C4-2B (cell line): ENCODE data around the gene MTFR2.
"Not testable (repeated sequence)": the region's sequence is repeated elsewhere in the genome, so short reads cannot be mapped to it uniquely, and the experiment has no call there.

ENCODE experiments used
- H3K27ac ChIP-seq: fragments of 450-650 bp; 2 replicates; pipeline ENCODE4 v1.5.1; 2017
- ZFX ChIP-seq: fragments of 450-650 bp; IDR thresholded peaks from 2 replicates; pipeline ENCODE4 v1.6.1; 2017
- TF ChIP-seq, protein P1 (sequence below): fragments of 450-650 bp; conservative IDR thresholded peaks from 2 replicates; pipeline ENCODE4 v1.5.1; 2017; ENCODE audit warnings: mild to moderate bottlenecking

The MTFR2 gene

DNA sequence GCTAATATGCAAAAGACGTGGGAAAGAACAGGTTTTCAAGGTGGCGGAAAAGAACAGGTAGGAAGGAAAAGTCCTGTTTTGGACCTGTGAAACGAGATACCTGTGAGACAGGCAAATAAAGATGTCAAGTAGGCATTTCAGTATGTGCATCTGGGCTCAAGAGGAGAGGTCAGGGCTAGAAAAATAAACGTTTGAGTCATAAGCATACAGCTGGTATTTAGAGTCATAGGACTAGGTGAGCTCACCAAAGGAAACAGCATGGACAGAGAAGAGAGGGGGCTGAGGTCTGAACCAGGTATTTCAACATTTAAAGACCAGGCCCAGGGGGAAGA is 14.9 kb downstream of the MTFR2 start:
- TF ChIP-seq ZFX: no peak
- TF ChIP-seq, protein P1, sequence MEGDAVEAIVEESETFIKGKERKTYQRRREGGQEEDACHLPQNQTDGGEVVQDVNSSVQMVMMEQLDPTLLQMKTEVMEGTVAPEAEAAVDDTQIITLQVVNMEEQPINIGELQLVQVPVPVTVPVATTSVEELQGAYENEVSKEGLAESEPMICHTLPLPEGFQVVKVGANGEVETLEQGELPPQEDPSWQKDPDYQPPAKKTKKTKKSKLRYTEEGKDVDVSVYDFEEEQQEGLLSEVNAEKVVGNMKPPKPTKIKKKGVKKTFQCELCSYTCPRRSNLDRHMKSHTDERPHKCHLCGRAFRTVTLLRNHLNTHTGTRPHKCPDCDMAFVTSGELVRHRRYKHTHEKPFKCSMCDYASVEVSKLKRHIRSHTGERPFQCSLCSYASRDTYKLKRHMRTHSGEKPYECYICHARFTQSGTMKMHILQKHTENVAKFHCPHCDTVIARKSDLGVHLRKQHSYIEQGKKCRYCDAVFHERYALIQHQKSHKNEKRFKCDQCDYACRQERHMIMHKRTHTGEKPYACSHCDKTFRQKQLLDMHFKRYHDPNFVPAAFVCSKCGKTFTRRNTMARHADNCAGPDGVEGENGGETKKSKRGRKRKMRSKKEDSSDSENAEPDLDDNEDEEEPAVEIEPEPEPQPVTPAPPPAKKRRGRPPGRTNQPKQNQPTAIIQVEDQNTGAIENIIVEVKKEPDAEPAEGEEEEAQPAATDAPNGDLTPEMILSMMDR: no peak
- no peak overlapping the region for H3K27ac ChIP-seq

DNA sequence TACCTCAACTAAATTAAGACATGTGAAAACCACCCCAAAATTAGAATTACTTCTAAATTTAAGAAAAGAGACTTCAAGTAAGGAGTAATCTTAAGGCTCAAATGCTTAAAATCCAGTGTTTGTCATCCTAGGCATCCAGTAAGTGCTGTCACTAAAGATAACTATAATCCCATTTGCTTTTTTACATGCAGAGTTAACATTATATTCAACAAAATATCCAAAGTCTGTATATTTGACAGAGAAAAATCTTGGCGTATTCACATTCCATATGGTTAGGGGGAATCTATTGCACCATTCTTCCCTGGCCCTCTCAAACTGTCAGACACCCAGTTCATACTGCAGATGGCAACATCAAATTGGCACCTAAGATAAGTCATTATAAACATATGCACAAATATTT is 17.4 kb downstream of the MTFR2 start:
- TF ChIP-seq ZFX: no peak
- TF ChIP-seq, protein P1: no peak
- H3K27ac ChIP-seq: no peak overlapping the region

DNA sequence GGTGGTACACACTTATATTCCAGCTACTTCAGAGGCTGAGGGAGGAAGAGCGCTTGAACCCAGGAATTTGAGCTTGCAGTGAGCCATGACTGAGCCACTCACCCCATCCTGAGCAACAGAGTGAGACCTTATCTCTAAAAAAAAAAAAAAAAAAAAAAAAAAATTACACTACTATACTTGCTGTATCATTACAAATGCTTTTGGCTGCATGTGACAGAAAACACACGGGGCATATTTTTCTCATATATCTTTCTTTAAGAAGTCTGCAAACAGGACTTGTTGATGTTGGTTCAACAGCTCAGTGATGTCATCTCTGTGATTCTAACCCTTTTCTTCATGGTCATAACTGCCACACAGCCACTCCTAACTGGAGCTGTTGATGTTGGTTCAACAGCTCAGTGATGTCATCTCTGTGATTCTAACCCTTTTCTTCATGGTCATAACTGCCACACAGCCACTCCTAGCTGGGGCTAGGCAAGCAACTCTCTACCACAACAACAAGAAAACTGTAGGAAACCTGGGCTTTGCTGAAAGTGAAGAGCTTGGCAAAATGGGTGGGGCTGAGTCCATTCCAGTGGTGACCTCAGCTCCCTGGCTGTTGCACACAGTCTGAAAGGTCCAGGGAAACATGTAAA is 19.8 kb downstream of the MTFR2 start:
- TF ChIP-seq, protein P1: no peak
- TF ChIP-seq ZFX: no peak
- H3K27ac ChIP-seq: no peak overlapping the region

DNA sequence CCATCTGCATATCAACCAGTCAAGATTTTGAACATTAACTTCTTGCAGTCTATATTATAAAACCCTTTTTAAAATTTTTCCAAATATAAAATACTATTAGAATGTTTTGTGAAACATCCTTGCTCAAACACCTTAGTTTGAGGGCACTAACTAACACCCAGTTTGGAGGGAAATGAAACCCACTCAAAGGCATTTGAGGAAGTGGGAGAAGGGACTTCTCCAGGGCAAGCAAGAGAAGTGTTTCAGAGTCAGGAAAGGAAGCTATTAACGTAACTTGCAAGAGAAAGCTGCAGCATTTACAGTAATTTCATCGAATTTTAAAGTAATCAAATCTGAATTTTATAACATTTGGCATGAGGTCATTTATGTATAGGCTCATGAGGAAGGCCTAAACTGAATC is 21.3 kb downstream of the MTFR2 start:
- TF ChIP-seq, protein P1: no peak
- TF ChIP-seq ZFX: no peak
- no peak overlapping the region for H3K27ac ChIP-seq

DNA sequence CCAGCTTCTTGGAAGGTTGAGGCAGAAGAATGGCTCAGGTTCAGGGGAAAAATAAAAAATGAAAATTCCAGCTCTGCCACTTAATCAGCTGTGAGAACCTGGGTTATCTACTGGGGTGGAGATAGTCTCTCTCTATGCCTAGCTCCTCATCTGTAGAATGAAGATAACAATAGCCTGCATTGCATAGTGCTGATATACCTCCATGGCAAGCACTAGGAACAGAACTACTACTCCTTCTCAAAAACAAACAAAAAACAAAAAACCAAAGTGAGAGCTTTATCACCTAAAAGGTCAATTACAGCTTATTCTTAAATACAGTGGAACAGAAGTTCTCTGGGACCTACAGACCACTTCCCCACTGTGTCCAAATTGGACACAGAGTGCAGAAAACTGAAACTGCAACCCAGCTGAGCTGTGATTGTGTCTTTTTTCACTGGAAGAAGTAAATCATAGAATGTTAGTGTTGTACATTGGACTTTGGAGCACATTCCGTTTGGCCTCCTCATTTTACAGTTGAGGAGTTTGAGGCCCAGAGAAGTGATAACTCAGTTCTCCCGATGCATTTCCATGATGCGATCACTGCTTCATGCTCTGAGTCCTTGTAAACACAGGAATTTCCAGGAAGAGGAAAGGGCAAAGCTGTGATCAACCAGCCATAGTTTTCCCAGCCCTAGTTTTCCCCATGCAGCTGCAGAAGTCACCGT is 23.3 kb downstream of the MTFR2 start:
- TF ChIP-seq, protein P1: no peak
- TF ChIP-seq ZFX: no peak
- no peak overlapping the region for H3K27ac ChIP-seq

DNA sequence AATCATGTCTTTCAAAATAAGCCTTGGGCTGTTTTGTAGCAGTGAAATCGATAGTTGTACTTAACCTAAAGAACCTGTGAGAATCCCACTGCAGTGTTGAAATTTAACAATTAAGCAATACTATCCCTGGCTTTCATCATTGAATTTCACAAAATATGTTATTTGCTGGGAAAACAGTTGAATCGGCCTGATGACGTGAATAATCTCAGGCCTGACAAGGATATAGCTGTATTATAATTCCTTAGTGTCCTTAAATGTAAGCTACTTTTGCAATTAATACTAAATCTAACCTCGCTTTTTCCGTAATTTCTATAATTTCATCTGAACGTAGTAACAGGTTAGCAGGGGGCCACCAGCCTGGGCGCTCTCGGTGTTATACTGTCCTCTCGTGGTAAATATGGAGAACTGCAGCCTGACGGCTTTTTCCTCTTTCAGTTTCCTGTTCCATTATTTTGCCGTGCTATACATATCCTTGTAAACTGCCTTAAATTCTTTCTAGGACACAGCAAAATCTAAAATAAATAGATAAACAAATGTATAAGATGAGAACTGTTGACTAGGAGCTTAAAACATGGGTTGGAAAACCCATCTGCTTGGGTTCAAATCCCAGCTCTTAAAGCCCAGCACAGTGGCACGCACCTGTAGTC is 24.0 kb downstream of the MTFR2 start:
- TF ChIP-seq, protein P1: peak; percentile 100
- TF ChIP-seq ZFX: no peak
- no peak overlapping the region for H3K27ac ChIP-seq

DNA sequence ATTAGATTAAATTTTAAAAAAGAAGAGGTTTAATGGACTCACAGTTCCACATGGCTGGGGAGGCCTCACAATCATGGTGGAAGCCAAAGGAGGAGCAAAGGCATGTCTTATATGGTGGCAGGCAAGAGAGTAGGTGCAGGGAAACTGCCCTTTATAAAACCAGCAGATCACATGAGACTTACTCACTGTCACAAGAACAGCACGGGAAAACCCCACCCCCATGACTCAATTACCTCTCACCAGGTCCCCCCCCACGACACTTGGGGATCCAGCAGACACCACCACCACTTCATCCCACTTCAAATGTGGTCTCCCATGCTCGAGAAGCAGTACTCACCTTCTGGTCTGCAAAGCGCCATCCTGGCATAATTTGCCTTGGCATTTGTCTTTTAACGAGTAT is 24.6 kb downstream of the MTFR2 start:
- TF ChIP-seq ZFX: no peak
- H3K27ac ChIP-seq: no peak overlapping the region

DNA sequence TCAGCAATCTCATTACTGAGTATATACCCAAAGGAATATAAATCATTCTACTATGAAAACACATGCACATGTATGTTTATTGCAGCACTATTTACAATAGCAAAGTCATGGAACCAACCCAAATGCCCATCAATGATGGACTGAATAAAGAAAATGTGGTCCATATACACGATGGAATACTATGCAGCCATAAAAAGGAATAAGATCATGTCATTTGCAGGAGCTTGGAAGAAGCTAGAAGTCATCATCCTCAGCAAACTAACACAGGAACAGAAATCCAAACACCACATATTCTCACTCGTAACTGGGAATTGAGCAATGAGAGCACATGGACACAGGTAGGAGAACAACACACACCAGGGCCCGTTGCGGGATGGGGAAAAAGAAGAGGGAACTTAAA is 25.1 kb downstream of the MTFR2 start:
- H3K27ac ChIP-seq: not testable (repeated sequence)
